CD14-positive monocyte (primary cell): ENCODE data around the gene KYAT1. TPM values are rescaled to one million over a fixed set of nuclear protein-coding genes. Genes with fewer than 3 reads are reported as not detected.

Experiments used
- DNase-seq, 3 donors: peaks; one replicate each; pipeline ENCODE4 v3.0.0-alpha.2; 2011 to 2022
- H2AFZ ChIP-seq: 2 replicates; pipeline ENCODE4 v1.6.0; 2012; ENCODE audit warnings: mild to moderate bottlenecking, low read depth, low read length, inconsistent platforms; ENCODE audit not compliant: insufficient read depth, poor library complexity, severe bottlenecking
- H3K27ac ChIP-seq, 2 donors: 1 replicate in 1 of 2; 2 replicates in 1 of 2; pipeline ENCODE4 v1.5.1; 2012 to 2013; ENCODE audit warnings: low read length in 2 of 2, control low read depth in 1 of 2, inconsistent platforms in 1 of 2, low read depth in 1 of 2, mild to moderate bottlenecking in 1 of 2
- H3K27me3 ChIP-seq, 2 donors: one replicate each; pipeline versions ENCODE4 v1.6.0 to v1.6.1; 2011 to 2013; ENCODE audit warnings: low read length in 2 of 2; ENCODE audit not compliant: control insufficient read depth in 2 of 2, insufficient read depth in 2 of 2
- H3K36me3 ChIP-seq, 2 donors: replicated peaks in 1 of 2; 1 replicate in 1 of 2; 2 replicates in 1 of 2; pipeline versions ENCODE4 v1.5.1 to v1.6.1; 2012 to 2013; ENCODE audit warnings: low read length in 2 of 2, control low read depth in 1 of 2, inconsistent platforms in 1 of 2, mild to moderate bottlenecking in 1 of 2; ENCODE audit not compliant: insufficient read depth in 2 of 2, control insufficient read depth in 1 of 2
- H3K4me1 ChIP-seq, 2 donors: 1 replicate in 1 of 2; 2 replicates in 1 of 2; pipeline versions ENCODE4 v1.5.1 to v1.6.1; 2012 to 2013; ENCODE audit warnings: low read length in 2 of 2, control low read depth in 1 of 2, inconsistent platforms in 1 of 2, mild to moderate bottlenecking in 1 of 2, moderate library complexity in 1 of 2; ENCODE audit not compliant: insufficient read depth in 2 of 2, control insufficient read depth in 1 of 2
- H3K4me2 ChIP-seq: replicated peaks from 2 replicates; pipeline ENCODE3; 2012; ENCODE audit warnings: low read length, moderate library complexity, mild to moderate bottlenecking; ENCODE audit not compliant: poor library complexity, severe bottlenecking; ENCODE audit errors: extremely low read depth
- H3K4me3 ChIP-seq, 3 experiments: fragments of 200-600 bp in 1 of 3; sonication (generic) in 1 of 3; replicated peaks in 1 of 3; 1 replicate in 2 of 3; 2 replicates in 1 of 3; pipeline ENCODE4 v1.5.1; 2011 to 2013; ENCODE audit warnings: low read length in 3 of 3, mild to moderate bottlenecking in 3 of 3, control low read depth in 2 of 3, low read depth in 2 of 3, inconsistent platforms in 1 of 3, moderate library complexity in 1 of 3
- H3K79me2 ChIP-seq: 2 replicates; pipeline ENCODE4 v1.6.0; 2012; ENCODE audit warnings: mild to moderate bottlenecking, control low read depth, inconsistent platforms, low read length, moderate library complexity; ENCODE audit not compliant: insufficient read depth
- H3K9ac ChIP-seq: 2 replicates; pipeline ENCODE4 v1.6.0; 2017; ENCODE audit warnings: low read length, mild to moderate bottlenecking; ENCODE audit not compliant: insufficient read depth, poor library complexity, severe bottlenecking
- H3K9me3 ChIP-seq, 2 donors: replicated peaks in 1 of 2; 1 replicate in 1 of 2; 2 replicates in 1 of 2; pipeline versions ENCODE4 v1.5.1 to v1.6.1; 2012 to 2013; ENCODE audit warnings: low read length in 2 of 2, control low read depth in 1 of 2; ENCODE audit not compliant: control insufficient read depth in 1 of 2, insufficient read depth in 1 of 2
- H4K20me1 ChIP-seq: 2 replicates; pipeline ENCODE4 v1.6.0; 2012; ENCODE audit warnings: mild to moderate bottlenecking, low read length, control low read depth, moderate library complexity; ENCODE audit not compliant: insufficient read depth
- H3K27ac Mint-ChIP-seq, 7 donors: one replicate each; pipeline ENCODE4 v1.8.0; 2020; ENCODE audit warnings: mild to moderate bottlenecking in 7 of 7, mixed read lengths in 7 of 7, moderate library complexity in 6 of 7, inconsistent platforms in 2 of 7
- H3K27me3 Mint-ChIP-seq, 3 donors: one replicate each; pipeline ENCODE4 v1.8.0; 2021 to 2022; ENCODE audit warnings: low read depth in 3 of 3, mild to moderate bottlenecking in 3 of 3, mixed read lengths in 3 of 3, moderate library complexity in 3 of 3, inconsistent platforms in 1 of 3
- H3K36me3 Mint-ChIP-seq, 2 donors: one replicate each; pipeline ENCODE4 v1.8.0; 2020; ENCODE audit warnings: mixed read lengths in 2 of 2, inconsistent platforms in 1 of 2, mild to moderate bottlenecking in 1 of 2
- H3K4me1 Mint-ChIP-seq: one replicate; pipeline ENCODE4 v1.8.0; 2020; ENCODE audit warnings: mild to moderate bottlenecking, mixed read lengths
- H3K4me3 Mint-ChIP-seq, 2 donors: one replicate each; pipeline ENCODE4 v1.8.0; 2020; ENCODE audit warnings: mild to moderate bottlenecking in 2 of 2, mixed read lengths in 2 of 2, moderate library complexity in 1 of 2
- H3K9me3 Mint-ChIP-seq, 7 donors: one replicate each; pipeline ENCODE4 v1.8.0; 2020 to 2022; ENCODE audit warnings: mixed read lengths in 7 of 7, mild to moderate bottlenecking in 6 of 7, moderate library complexity in 6 of 7, inconsistent platforms in 2 of 7
- WGBS: methylation state at CpG from one replicate; pipeline ENCODE4 v1.1.5; 2013; ENCODE audit warnings: missing lambda C conversion rate; ENCODE audit not compliant: insufficient coverage; 5-methylcytosine and 5-hydroxymethylcytosine counted together
- intact Hi-C, 2 donors: fragments of 100-400 bp; cut with micrococcal nuclease; formaldehyde crosslinking; loops; one replicate each; pipeline versions ENCODE4 v1.15.0 to v1.15.1; 2023
- polyA plus RNA-seq, 3 donors: library from polyadenylated mRNA; depleted of rRNA in 1 of 3; unstranded in 2 of 3; stranded (reverse) in 1 of 3; fragments of 300-500 nt in 2 of 3; fragments of >200 nt in 1 of 3; fragmentation: Illumina TruSeq in 2 of 3; gene quantifications; 1 replicate in 2 of 3; 2 replicates in 1 of 3; pipeline ENCODE4 v1.2.3, GENCODE V29; 2012 to 2021
- TF ChIP-seq, protein P1 (sequence below): fragments of 200-600 bp; IDR thresholded peaks from one replicate; pipeline ENCODE4 v1.8.0; 2022; ENCODE audit warnings: antibody characterized with exemption, mild to moderate bottlenecking

KYAT1 gene
- polyA plus RNA-seq, 3 donors: 2.4 to 4.5 (median 3.6) TPM

DNA sequence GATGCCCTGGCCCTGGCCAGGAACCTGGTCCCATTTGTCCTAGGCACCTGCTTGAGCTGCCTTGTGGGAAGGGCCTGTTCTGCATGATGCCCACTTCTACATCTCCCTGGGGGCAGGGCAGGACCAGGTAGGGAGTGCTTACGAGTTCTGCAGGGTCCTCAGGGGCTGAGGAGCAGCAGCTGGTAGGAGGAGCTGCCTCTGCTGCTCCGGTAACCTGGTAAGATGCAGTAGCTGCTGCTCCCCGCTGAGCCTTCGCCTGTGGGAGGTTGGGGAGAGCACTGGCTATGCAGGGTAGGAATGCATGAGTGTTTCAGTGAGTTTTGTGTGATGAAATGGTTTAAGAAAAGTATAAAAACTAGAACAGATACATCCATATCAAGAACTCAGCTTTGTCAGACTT is 13.8 kb upstream of the KYAT1 start:
- whole genome bisulfite sequencing: 100% methylated on average over 1 of the region's 4 CpGs
- Mint-ChIP-seq H3K4me1 (peaks cover 23% of the 10 kb centered on the region), H3K4me3 (no peak overlapping the region), H3K27ac (peak overlapping the region in 2 of 7 donors; percentile 33 to 57), H3K27me3 (no peaks in the 10 kb centered on the region), H3K9me3 (peaks cover 0 to 3% (median 0%) of the 10 kb centered on the region in 7 donors), H3K36me3 (peaks cover 26 to 62% of the 10 kb centered on the region in 2 donors)
- H3K9ac ChIP-seq: no peak overlapping the region
- no peaks in the 10 kb centered on the region for H3K9me3 ChIP-seq
- no peak overlapping the region for H2AFZ ChIP-seq
- intact Hi-C loops: no loop called here
- H3K79me2 ChIP-seq: no peaks in the 10 kb centered on the region
- no peak overlapping the region for H3K4me3 ChIP-seq
- H3K4me2 ChIP-seq: no peak overlapping the region
- H3K4me1 ChIP-seq: peaks cover 20 to 21% of the 10 kb centered on the region in 2 donors
- no peak for DNase-seq
- TF ChIP-seq, protein P1, sequence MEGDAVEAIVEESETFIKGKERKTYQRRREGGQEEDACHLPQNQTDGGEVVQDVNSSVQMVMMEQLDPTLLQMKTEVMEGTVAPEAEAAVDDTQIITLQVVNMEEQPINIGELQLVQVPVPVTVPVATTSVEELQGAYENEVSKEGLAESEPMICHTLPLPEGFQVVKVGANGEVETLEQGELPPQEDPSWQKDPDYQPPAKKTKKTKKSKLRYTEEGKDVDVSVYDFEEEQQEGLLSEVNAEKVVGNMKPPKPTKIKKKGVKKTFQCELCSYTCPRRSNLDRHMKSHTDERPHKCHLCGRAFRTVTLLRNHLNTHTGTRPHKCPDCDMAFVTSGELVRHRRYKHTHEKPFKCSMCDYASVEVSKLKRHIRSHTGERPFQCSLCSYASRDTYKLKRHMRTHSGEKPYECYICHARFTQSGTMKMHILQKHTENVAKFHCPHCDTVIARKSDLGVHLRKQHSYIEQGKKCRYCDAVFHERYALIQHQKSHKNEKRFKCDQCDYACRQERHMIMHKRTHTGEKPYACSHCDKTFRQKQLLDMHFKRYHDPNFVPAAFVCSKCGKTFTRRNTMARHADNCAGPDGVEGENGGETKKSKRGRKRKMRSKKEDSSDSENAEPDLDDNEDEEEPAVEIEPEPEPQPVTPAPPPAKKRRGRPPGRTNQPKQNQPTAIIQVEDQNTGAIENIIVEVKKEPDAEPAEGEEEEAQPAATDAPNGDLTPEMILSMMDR: no peak
- H3K27ac ChIP-seq: no peak overlapping the region
- no peaks in the 10 kb centered on the region for H3K27me3 ChIP-seq
- peaks cover 19 to 61% of the 10 kb centered on the region in 2 donors for H3K36me3 ChIP-seq
- H4K20me1 ChIP-seq: peaks cover 6% of the 10 kb centered on the region

DNA sequence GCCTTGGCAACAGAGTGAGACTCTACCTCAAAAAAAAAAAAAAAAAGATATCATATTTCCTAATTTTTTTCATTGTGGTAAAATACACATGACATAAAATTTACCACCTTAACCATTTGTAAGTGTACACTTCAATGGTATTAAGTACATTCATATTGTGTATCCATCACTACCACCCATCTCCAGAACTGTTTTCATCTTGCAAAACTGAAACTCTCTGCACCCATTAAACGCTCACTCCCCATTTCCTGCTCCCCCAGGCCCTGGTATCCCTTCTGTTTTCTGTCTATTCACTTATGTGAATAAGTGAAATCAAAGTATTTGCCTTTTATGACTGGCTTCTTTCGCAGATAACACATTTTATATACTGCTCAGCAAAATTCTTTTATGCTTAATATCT is 13.0 kb upstream of the KYAT1 start:
- H3K4me1 Mint-ChIP-seq: peaks cover 17% of the 10 kb centered on the region
- no peak overlapping the region for H3K27ac ChIP-seq
- H3K4me3 Mint-ChIP-seq: no peak overlapping the region
- H3K9ac ChIP-seq: no peak overlapping the region
- peaks cover 19 to 69% of the 10 kb centered on the region in 2 donors for H3K36me3 ChIP-seq
- H2AFZ ChIP-seq: no peak overlapping the region
- no peak overlapping the region for H3K4me2 ChIP-seq
- no peak overlapping the region for H3K27ac Mint-ChIP-seq
- no CpG with 5 or more reads among the region's 2 CpGs for WGBS
- H3K9me3 ChIP-seq: no peaks in the 10 kb centered on the region
- TF ChIP-seq, protein P1: no peak
- peaks cover 15 to 17% of the 10 kb centered on the region in 2 donors for H3K4me1 ChIP-seq
- peaks cover 6% of the 10 kb centered on the region for H4K20me1 ChIP-seq
- intact Hi-C loops: no loop called here
- H3K27me3 ChIP-seq: no peaks in the 10 kb centered on the region
- H3K9me3 Mint-ChIP-seq: peaks cover 0 to 3% (median 0%) of the 10 kb centered on the region in 7 donors
- H3K79me2 ChIP-seq: no peaks in the 10 kb centered on the region
- H3K27me3 Mint-ChIP-seq: no peaks in the 10 kb centered on the region
- H3K4me3 ChIP-seq: no peak overlapping the region
- no peak for DNase-seq
- peaks cover 30 to 70% of the 10 kb centered on the region in 2 donors for H3K36me3 Mint-ChIP-seq
